GM21526 (cell line): ENCODE results near the gene NEBL.

ENCODE experiments used
- ATAC-seq: cut with Tn5 transposase; IDR thresholded peaks from one replicate; pipeline ENCODE4 v1.9.1; 2021; ENCODE audit warnings: moderate library complexity; ENCODE audit not compliant: unreplicated experiment, low FRiP score

NEBL gene

GRCh38 chr10:20871970-20872369 is 25.1 kb downstream of the NEBL start:
- no peak for ATAC-seq

GRCh38 chr10:20870834-20871233 is 26.3 kb downstream of the NEBL start:
- no peak for ATAC-seq

GRCh38 chr10:20863008-20863407 is 34.1 kb downstream of the NEBL start:
- ATAC-seq: no peak

GRCh38 chr10:20858292-20859124 is 38.6 kb downstream of the NEBL start:
- no peak for ATAC-seq

GRCh38 chr10:20856484-20856883 is 40.6 kb downstream of the NEBL start:
- ATAC-seq: no peak

GRCh38 chr10:20855398-20856038 is 41.6 kb downstream of the NEBL start:
- no peak for ATAC-seq

- no peak for ATAC-seq
Measured at GRCh38 chr10:20853276-20853675, 43.8 kb downstream of the NEBL start.

- ATAC-seq: no peak
Measured at GRCh38 chr10:20852303-20852702, 44.8 kb downstream of the NEBL start.

- ATAC-seq: no peak
Measured at GRCh38 chr10:20847512-20847911, 49.6 kb downstream of the NEBL start.

- ATAC-seq: no peak
Measured at GRCh38 chr10:20846263-20846662, 50.8 kb downstream of the NEBL start.

GRCh38 chr10:20841419-20841818 is 55.7 kb downstream of the NEBL start:
- no peak for ATAC-seq

GRCh38 chr10:20839910-20840309 is 57.2 kb downstream of the NEBL start:
- ATAC-seq: no peak

- ATAC-seq: no peak
Measured at GRCh38 chr10:20839141-20839540, 58.0 kb downstream of the NEBL start.

GRCh38 chr10:20836401-20836800 is 60.7 kb downstream of the NEBL start:
- ATAC-seq: no peak

- ATAC-seq: no peak
Measured at GRCh38 chr10:20835335-20835734, 61.8 kb downstream of the NEBL start.

- no peak for ATAC-seq
Measured at GRCh38 chr10:20834825-20835224, 62.3 kb downstream of the NEBL start.

GRCh38 chr10:20822825-20823224 is 74.3 kb downstream of the NEBL start:
- ATAC-seq: no peak

GRCh38 chr10:20817646-20818045 is 79.5 kb downstream of the NEBL start:
- ATAC-seq: no peak

- no peak for ATAC-seq
Measured at GRCh38 chr10:20817116-20817515, 80.0 kb downstream of the NEBL start.

- no peak for ATAC-seq
Measured at GRCh38 chr10:20814116-20814515, 83.0 kb downstream of the NEBL start.

GRCh38 chr10:20811131-20811530 is 86.0 kb downstream of the NEBL start:
- ATAC-seq: no peak

- ATAC-seq: no peak
Measured at GRCh38 chr10:20809631-20810030, 87.5 kb downstream of the NEBL start.
